ENCODE data around the gene MS4A14. TPM values are rescaled to one million over a fixed set of nuclear protein-coding genes. Genes with fewer than 3 reads are reported as not detected.

Gene MS4A14
- total and polyA plus RNA-seq, 2 of the 8 experiments (the other 6 are each of a cell fraction or from before 2014, with no cell fraction given): not detected

GRCh38 chr11:60357771-60358170 lies 38.5 kb upstream of the MS4A14 start:
- FAIRE-seq (no peak), DNase-seq (ENCODE audit: low read depth in 1 of 2, low spot score in 2 of 2) (no peak)
- H3K4me1 ChIP-seq (replicated peaks in 1 of 4; ENCODE audit: control insufficient read depth in 3 of 4, insufficient read depth in 4 of 4, low read length in 3 of 4): peaks cover 0 to 4% (median 0%) of the 10 kb centered on the region in 4 experiments; a peak in 2 of 7 replicates
- no peak overlapping the region for H4K8ac ChIP-seq (ENCODE audit: extremely low read depth, insufficient read depth, low read length)
- 88% methylated on average over 2 of the region's 2 CpGs; no CpG with 5 or more reads in 1 of the 2 experiments for WGBS, 2 experiments (ENCODE audit: extremely low coverage in 1 of 2, insufficient coverage in 1 of 2, insufficient read length in 1 of 2, insufficient replicate concordance in 2 of 2, low coverage in 1 of 2, low lambda C conversion rate in 2 of 2, missing lambda C conversion rate in 1 of 2)
- no peaks in the 10 kb centered on the region for H3K79me1 ChIP-seq (ENCODE audit: low read depth, low read length)
- no peak overlapping the region for H2BK12ac ChIP-seq (ENCODE audit: low read depth, low read length)
- no peak overlapping the region for H3K9ac ChIP-seq (replicated peaks in 1 of 4; ENCODE audit: extremely low read depth in 1 of 4, low read depth in 3 of 4, low read length in 3 of 4)
- H3K9me3 ChIP-seq (ENCODE audit: insufficient read depth in 2 of 2, low read depth in 1 of 2, low read length in 1 of 2): no peaks in the 10 kb centered on the region; a peak in 1 of 4 replicates
- no peak overlapping the region for H2BK15ac ChIP-seq (ENCODE audit: low read length)
- no peaks in the 10 kb centered on the region for H3K27me3 ChIP-seq (replicated peaks in 1 of 4; ENCODE audit: control insufficient read depth in 3 of 4, extremely low read depth in 1 of 4, insufficient read depth in 3 of 4, low read length in 3 of 4)
- H3K79me2 ChIP-seq (ENCODE audit: control insufficient read depth in 1 of 2, insufficient read depth in 2 of 2, low read length in 2 of 2): no peaks in the 10 kb centered on the region
- H3K23me2 ChIP-seq (ENCODE audit: low read depth, low read length): no peaks in the 10 kb centered on the region
- H3K18ac ChIP-seq (ENCODE audit: extremely low read depth, low read length): no peak overlapping the region
- no peak overlapping the region for H3K4ac ChIP-seq (replicated peaks; ENCODE audit: insufficient read length, low read depth, low read length)
- H4K5ac ChIP-seq (ENCODE audit: insufficient read length, low read depth, low read length): no peak overlapping the region
- H2AK5ac ChIP-seq (ENCODE audit: low read depth, low read length): no peak overlapping the region
- H3K4me3 ChIP-seq (ENCODE audit: extremely low read depth in 1 of 4, insufficient read depth in 2 of 4, low read depth in 3 of 4, low read length in 4 of 4): no peak overlapping the region
- no peak overlapping the region for H3K27ac ChIP-seq (ENCODE audit: low read depth, low read length)
- no peak overlapping the region for H2AFZ ChIP-seq (ENCODE audit: low read length)
- POLR2A ChIA-PET (ENCODE audit: partially characterized antibody): interaction anchor here (0.6 kb wide), 1 partner anchor 239 kb away, joined by 3 read pairs; no protein-coding TSS in a partner anchor
- H3K23ac ChIP-seq (ENCODE audit: insufficient read length): no peak overlapping the region
- CTCF ChIA-PET (ENCODE audit: partially characterized antibody): no interaction called here
- no peak overlapping the region for H2BK5ac ChIP-seq (ENCODE audit: low read depth, low read length)
- H2BK120ac ChIP-seq (replicated peaks; ENCODE audit: low read depth, low read length): no peak overlapping the region
- no peak overlapping the region for H3K56ac ChIP-seq (replicated peaks; ENCODE audit: insufficient read length, low read depth, low read length)
- no peak overlapping the region for H2BK20ac ChIP-seq (ENCODE audit: low read length)
- no peak overlapping the region for H3K14ac ChIP-seq (ENCODE audit: insufficient read length)
- no peak overlapping the region for H4K91ac ChIP-seq (replicated peaks; ENCODE audit: insufficient read length, low read length)
- H4K20me1 ChIP-seq (replicated peaks in 1 of 2; ENCODE audit: control insufficient read depth in 1 of 2, insufficient read depth in 2 of 2, low read length in 2 of 2): no peaks in the 10 kb centered on the region
- H3K36me3 ChIP-seq (ENCODE audit: control insufficient read depth in 2 of 4, insufficient read depth in 4 of 4, low read length in 3 of 4): no peaks in the 10 kb centered on the region
- no peak overlapping the region for H3K4me2 ChIP-seq (ENCODE audit: insufficient read depth in 1 of 2, low read depth in 2 of 2, low read length in 2 of 2)
- TF ChIP-seq BCL11A (IDR thresholded peaks at IDR 0.05; ENCODE audit: low read depth in 2 of 2, low read length in 2 of 2) (no peak), EZH2 (IDR thresholded peaks at IDR 0.05; ENCODE audit: low read depth, low read length, severe bottlenecking) (no peak), FOSL1 (IDR thresholded peaks at IDR 0.05; ENCODE audit: insufficient read depth, low read depth, low read length) (no peak), RNF2 (IDR thresholded peaks at IDR 0.05; ENCODE audit: borderline replicate concordance, low read depth, low read length, missing control alignments, poor library complexity, severe bottlenecking) (no peak), KDM5A (IDR thresholded peaks at IDR 0.05; ENCODE audit: low read length) (no peak), ZNF274 (IDR thresholded peaks at IDR 0.05; ENCODE audit: borderline replicate concordance, extremely low read depth, low read length) (no peak), EGR1 (IDR thresholded peaks at IDR 0.05; ENCODE audit: borderline replicate concordance, low read depth, low read length) (no peak), JUND (IDR thresholded peaks at IDR 0.05; ENCODE audit: low read length) (no peak), CTCF (IDR thresholded peaks at IDR 0.05; ENCODE audit: control extremely low read depth in 1 of 3, insufficient read depth in 1 of 3, low read depth in 1 of 3, low read length in 3 of 3) (no peak)

All from H1 (cell line).